Activated naive CD4-positive, alpha-beta T cell treated with anti-CD3 and anti-CD28 coated beads for 36 hours (primary cell): ENCODE results near the gene MAP1B. TPM values are rescaled to one million over a fixed set of nuclear protein-coding genes. Genes with fewer than 3 reads are reported as not detected.

Experiments used
- CTCF ChIA-PET: fragments of 350-600 bp; sonication (Branson Sonifier 250); formaldehyde crosslinking; loops from one replicate; lab custom pipeline; 2021; ENCODE audit warnings: antibody characterized with exemption; lab: Charles Lee
- DNase-seq: peaks from one replicate; pipeline ENCODE4 v3.0.0-alpha.2; 2020
- H3K27ac Mint-ChIP-seq: one replicate; pipeline ENCODE4 v1.8.0; 2021; ENCODE audit warnings: mild to moderate bottlenecking, mixed read lengths
- H3K27me3 Mint-ChIP-seq: one replicate; pipeline ENCODE4 v1.8.0; 2021; ENCODE audit warnings: low read depth, mixed read lengths
- H3K36me3 Mint-ChIP-seq: one replicate; pipeline ENCODE4 v1.8.0; 2021; ENCODE audit warnings: low read depth, mixed read lengths
- H3K4me1 Mint-ChIP-seq: one replicate; pipeline ENCODE4 v1.8.0; 2021; ENCODE audit warnings: low read depth, mixed read lengths
- H3K4me3 Mint-ChIP-seq: one replicate; pipeline ENCODE4 v1.8.0; 2021; ENCODE audit warnings: mild to moderate bottlenecking, moderate library complexity, mixed read lengths
- H3K9me3 Mint-ChIP-seq: one replicate; pipeline ENCODE4 v1.8.0; 2021; ENCODE audit warnings: mixed read lengths
- intact Hi-C: fragments of 100-400 bp; cut with micrococcal nuclease; formaldehyde crosslinking; loops from one replicate; pipeline ENCODE4 v1.15.1; 2023
- microRNA-seq: library from miRNA; unstranded; fragments of <30 nt; microRNA quantifications from one replicate; pipeline ENCODE4 v1.2.0, GENCODE V29; 2022; ENCODE audit warnings: borderline microRNAs expressed, borderline replicate concordance
- total RNA-seq, 2 experiments: library from RNA; stranded (reverse); gene quantifications; one replicate each; pipeline ENCODE4 v1.2.3, GENCODE V29; 2021

Gene MAP1B
- total RNA-seq, 2 experiments from 2014 or later: 0.14 to 0.32 TPM

- Mint-ChIP-seq H3K27me3 (no peaks in the 10 kb centered on the region), H3K9me3 (no peaks in the 10 kb centered on the region), H3K27ac (no peak overlapping the region), H3K36me3 (peaks cover 27% of the 10 kb centered on the region), H3K4me3 (no peak overlapping the region), H3K4me1 (peaks cover 6% of the 10 kb centered on the region)
- CTCF ChIA-PET: no interaction called here
- intact Hi-C loops: no loop called here
- DNase-seq: no peak
Measured at GRCh38 chr5:72256536-72256935, 149.3 kb downstream of the MAP1B start.

Small RNA genes lying within 50 kb of the gene (microRNA-seq; reads per million reads assigned to microRNA genes)
- gene MIR4803: not detected

Other genes starting within 250 kb of the MAP1B start
- 10 to 100 TPM; 86.0 to 95.8 TPM for gene MRPS27, start 212.8 kb downstream of the MAP1B start, total RNA-seq
- 10 to 100 TPM; 10.1 to 11.6 TPM for gene PTCD2, start 212.9 kb downstream of the MAP1B start, total RNA-seq